NCI-H510A (cell line): Measurements from ENCODE around the gene RPL39L.
A peak's percentile ranks its signal among the peaks of the same experiment; 100 is the strongest.
"Not testable (repeated sequence)": the region's sequence is repeated elsewhere in the genome, so short reads cannot be mapped to it uniquely, and the experiment has no call there.

Source experiments
- DNase-seq: peaks from one replicate; lab custom pipeline; 2025; lab: John Stamatoyannopoulos, UW

RPL39L gene

DNA sequence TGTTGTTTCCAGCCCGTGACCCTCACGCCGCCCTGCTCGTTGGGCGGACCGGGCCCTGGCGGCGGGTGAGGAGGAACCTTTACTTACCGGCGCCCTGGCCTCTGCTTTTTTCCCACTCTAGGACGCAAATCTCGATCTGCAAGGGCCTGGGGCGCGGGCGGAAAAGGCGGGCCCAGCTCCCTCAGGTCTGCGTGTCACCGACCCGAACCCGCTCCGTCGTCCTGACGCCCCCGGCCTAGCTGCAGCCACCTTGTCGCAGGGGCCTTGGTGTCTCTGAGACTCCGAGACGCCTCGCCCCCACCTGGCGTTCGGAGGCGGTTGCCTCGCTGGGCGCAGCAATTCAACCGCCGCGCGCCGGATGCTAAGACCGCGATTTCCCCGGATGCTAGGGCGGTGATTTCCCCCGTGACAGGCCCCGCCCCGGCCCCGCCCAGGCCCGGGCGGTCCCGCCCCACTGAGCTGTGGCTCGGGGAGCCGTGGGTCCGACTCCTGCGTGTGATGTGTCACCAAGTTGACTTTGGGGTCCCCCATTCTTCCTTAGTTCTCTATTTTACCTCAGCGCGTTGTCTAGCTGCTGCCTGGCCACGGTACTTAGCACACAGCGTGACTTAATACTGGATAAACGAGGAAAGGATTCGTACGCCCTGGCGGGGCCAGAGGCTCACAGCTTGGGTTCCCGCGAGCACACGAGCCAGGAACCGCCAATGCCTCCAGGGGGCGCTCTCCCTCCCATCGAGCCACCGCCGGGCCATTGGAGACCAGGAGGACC, at the start of gene RPL39L:
Gene RPL39L (minus strand): TSS at position 371 of the 769 bp plus-strand sequence. CDS start 18,196 bp downstream, outside the sequence.
- DNase-seq: peak; percentile 77

DNA sequence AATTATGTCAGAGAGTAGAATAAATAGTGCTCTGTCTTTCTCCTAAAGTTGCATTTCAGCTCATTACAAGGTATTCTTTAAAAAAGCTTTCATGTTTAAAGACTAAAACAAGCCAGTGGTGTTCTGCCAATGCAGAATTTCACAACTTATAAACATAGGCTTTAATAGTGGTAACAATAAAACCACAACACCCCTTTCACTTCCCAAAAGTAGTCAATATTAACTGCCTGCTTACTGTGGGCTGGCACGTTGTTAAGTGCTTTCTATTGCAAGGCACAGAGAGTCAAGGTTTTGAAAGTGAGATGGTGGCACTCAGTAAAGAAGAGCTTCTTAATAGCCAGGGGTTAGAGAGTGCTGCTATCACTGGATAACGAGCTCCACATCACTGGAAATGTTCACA, 49.6 kb upstream of the RPL39L start:
- DNase-seq: no peak

DNA sequence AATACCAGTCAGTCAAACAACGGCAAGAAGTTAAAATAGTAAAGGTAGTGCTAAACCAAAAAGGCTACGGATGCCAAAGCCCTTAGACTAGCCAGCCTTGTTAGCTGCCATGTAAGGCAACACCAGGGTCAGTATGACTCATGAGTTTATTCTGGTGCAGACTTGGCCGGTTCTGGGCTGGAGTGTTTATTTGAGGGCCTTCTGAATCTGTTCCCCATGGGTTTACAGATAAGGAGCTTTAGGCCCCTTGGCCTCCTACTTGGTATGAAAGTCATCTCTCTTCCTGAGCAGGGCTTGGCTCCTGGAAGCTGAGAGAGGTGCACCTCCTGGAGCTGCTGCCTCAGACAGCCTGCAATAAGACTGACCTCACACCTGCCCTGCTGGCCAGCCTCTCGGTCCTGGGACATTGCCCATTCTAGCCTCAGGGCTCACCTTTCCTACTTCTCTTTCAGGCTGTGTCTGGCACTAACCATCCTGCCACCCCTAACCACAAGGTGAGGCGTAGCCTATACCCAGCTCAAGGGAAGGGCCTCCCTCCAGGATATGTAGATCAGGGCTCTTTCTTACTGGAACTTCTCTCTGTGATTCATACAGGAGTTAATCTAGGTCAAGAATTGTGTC, 47.6 kb upstream of the RPL39L start:
- no peak for DNase-seq

DNA sequence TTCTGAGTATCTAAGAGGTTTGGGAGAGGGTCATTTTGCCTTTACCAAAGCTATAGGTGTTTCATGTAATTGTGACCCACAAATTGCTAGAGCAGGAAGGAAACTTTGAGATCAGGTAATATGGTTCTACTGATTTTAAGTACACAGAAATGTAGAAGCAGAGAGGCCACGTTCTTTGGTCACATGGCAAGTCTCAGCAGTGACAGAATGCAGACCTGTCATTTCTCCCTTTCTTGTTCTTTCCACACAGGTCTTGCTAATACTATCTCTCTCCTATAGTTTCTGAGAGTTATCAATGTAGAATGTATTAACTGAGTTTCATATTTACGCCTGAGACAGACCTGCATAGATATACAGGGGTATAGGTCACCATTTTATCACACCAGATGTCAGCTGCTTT, 47.1 kb upstream of the RPL39L start:
- no peak for DNase-seq

DNA sequence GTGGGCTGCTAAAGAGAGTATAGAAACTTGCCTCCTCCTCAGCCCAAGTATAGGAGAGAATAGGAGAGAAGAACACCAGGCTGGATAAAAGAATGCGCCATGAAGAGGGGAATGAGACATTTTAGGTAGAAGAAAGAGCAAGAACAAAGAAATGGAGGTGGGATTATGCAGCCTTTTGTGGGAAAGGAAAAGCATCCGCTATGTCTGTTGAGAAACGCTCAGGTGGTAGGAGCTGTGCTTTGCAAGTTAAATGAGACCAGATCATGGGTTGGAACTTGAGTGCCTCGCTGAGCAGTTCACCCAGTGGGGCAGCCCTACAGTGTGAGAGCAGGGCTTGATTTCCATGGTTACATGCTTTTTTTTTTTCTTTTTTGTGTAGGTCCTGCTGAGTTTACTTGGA, 46.5 kb upstream of the RPL39L start:
- DNase-seq: no peak

DNA sequence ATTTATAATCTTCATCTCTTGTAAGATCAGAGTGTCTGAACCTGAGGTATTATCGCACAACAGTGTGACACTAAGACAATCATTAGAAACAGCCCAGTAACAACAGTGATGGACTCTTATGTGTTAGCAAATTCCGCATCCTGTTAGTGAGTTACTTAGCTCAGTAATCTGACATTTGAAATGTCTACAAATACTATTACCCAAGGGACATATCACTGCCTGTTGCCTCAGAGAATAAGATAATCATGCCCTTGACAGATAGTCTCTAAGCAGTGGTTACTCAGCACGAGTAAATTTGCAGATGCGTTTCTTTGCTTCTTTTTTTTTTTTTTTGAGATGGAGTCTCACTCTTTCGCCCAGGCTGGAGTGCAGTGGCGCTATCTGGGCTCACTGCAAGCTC, 44.6 kb upstream of the RPL39L start:
- no peak for DNase-seq

DNA sequence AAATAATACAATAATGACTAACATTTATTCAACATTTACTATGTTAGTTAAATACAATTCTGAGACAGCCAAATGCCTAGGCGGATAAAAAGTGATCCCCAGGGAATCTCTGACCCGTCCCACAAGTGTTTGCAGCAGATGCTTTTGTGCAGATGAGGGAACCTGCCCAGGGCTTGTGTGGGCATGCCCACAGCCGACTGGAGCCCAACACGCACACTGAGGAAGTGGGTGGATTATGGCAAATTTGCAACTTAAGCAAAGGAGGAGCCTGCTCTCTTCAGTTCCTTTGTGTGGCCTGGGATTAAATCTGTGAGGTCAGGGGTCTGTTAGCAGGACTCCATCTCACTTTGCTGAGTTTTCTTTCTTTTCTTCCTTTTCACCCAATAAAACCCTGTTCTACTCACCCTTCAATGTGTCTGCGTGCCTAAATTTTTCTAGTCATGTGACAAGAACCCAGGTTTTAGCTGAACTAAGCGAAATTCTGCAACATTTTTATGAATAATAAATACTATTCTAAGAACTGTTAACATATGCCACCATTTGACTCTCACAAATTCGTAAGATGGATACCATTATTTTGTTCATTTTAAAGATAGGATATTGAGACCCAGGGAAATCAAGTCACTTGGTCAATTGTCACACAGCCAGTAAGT, 44.0 kb upstream of the RPL39L start:
- no peak for DNase-seq

DNA sequence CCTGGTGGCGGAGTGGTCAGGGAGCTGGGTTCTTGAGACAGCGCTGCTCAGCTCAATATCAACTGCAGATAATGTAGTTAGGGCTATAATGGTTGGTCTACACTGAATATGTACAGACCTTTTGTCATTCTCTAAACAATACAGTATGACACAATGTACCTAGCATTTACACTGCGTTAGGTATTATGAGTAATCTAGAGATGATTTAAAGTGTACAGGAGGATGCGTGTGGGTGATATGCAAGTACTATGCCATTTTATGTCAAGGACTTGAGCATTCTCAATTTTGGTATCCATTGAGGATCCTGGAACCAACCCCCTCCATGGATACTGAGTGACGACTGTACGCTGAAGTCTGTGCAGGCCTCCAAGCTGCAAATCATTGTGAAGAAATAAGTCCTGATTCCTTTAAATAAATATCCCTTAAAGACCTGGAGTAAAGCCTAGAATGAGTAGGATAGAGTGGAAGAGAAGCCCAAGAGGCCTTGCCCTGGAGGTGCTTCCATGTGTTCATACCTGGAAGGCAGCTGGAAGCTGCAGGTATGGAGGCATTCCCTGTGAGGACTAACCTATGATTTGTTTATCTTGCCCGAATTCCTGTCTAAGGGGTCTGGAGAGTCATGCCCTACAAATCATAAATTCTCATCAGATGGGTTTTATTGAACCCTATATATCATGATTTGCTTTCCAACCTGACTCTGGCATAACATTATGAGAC, 42.3 kb upstream of the RPL39L start:
- DNase-seq: no peak

DNA sequence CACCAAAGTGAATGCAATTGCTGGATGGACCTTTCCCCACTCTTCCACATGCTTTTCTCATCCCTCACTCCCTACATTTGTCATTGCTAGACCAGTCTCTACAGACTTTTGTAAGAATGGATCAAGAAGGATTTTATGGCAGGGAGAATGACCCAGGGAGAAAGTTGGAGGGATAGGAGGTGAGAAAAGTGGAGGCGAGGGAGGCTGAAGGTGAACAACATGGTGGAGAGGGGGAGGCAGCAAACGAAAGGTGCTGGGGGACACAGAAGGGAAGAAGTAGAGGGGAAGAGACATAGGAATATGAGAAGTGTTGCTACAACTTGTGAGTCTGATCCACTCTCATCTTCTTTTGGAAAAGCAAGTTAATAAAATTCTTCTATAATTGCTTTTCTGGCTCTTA, 33.6 kb upstream of the RPL39L start:
- no peak for DNase-seq

DNA sequence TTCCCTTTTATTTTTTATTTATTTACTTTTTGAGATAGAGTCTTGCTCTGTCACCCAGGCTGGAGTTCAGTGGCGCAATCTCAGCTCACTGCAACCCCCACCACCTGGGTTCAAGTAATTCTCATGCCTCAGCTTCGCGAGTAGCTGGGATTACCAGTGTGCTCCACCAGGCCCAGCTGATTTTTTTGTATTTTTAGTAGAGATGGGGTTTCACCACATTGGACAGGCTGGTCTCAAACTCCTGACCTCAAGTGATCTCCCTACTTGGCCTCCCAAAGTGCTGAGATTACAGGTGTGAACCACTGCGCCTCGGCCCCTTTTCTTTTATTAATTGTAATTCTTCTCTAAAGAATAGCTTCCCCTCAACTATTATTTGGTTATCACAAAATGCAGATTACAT, 31.6 kb upstream of the RPL39L start:
- not testable (repeated sequence) for DNase-seq

DNA sequence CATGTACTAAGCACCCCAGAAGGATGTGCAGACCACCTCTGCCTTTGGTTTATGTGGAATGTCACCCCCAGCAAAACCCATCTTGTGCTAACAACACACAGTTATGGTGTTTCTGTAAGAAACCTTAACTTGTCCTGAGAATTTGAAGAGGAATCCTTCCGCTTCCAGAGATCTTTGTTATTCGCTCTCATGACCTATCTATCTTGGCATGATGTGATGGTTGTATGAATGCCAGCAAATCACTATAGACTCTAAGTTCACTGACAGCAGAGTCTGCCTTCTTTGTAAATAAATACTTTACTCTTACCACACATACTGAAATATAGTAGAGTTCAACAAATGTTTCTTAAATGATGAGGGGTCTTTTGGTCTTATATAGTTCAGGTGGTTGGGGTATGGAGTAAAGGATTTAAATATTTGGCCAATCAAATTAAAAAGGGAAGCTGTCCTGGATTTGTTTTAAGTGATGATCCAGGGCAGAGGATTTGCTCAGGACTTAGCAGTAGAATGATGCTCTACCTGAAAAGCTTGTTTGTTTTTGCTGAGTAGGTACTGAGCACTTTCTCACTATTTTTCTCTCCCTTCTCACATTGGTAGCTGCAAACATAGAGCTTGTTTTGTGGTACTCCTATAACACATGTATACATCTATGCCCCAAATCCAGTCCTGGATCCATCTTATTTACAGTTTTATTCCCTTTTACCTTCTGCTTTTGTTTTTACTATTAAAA, 30.1 kb upstream of the RPL39L start:
- no peak for DNase-seq

DNA sequence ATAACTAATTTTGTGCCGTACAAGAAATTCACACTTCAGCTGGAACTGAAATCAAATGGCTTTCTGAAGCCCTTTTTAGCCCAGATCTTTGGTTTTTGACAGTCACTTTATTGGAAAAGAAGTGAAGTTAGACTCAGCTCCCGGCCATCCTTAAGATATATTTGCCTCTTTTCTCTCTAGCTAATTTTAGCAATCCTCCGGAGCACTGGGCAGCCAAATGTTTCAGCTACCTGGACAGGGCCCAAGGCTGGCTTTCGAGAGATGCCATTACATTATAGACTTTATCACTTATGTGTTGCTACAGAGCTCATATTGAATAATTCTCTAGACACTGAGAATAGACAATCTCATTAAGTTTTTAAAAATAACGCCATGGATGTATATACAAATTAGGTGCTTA, 28.5 kb upstream of the RPL39L start:
- no peak for DNase-seq

DNA sequence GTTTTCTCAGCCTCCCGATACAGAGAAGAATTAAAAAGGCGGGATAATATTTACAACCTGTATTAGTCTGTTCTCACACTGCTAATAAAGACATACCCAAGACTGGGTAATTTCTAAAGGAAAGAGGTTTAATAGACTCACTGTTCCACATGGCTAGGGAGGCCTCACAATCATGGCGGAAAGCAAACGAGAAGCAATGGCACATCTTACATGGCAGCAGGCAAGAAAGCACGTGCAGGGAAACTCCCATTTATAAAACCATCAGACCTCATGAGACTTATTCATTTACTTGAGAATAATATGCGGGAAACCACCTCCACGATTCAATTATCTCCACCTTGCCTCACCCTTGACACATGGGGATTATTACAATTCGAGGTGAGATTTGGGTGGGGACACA, 27.5 kb upstream of the RPL39L start:
- no peak for DNase-seq

DNA sequence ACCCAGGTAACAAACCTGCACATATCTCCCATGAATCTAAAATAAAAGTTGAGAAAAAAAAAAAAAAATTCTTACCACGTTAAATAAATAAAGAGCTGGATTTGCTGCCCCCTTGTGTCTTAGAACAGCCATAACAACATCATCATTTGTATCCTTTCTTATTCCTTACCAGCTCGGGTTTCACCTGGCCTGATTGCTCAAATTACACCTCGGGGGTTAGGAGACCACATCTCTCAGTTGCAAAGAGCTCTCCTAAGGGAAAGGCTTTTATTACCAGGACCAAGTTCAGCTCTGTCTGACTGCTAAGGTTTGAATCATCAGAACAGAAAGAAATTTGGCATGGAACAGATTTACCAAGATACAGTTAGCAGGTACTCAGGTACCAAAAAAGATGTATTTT, 25.8 kb upstream of the RPL39L start:
- peak; percentile 29 for DNase-seq

DNA sequence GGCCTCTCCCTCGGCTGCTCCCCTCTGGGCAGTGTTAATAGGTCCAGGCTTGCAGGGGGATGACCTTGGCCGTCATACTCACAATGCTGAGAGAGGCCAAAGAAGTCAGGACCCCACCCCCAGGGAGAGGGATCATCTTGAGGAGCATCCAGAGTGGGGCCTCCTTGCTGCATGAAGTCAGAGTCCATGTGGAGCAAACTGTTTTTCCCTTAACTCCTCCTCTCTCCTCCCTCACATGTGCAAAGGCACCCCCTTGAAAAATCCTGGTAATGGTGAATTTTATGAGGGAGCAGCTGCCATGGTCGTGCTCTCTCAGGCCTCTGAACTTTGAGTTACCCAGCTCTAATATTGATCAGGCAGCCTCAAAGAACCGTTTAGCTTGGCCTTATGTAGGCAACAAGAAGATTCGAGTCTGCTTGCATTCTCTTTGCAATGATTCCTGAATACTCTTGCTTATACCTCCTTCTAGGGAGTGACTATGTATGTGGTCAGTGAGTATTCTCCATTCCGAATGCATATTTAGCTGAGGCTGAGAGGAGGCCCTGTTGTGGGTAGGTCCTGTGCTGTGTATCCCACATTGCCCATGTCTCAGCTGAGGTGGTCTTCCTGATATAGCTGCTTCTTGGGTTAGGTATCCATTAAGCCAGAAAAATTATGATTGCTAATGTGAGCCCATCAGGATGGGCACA, 23.1 kb upstream of the RPL39L start:
- DNase-seq: no peak

DNA sequence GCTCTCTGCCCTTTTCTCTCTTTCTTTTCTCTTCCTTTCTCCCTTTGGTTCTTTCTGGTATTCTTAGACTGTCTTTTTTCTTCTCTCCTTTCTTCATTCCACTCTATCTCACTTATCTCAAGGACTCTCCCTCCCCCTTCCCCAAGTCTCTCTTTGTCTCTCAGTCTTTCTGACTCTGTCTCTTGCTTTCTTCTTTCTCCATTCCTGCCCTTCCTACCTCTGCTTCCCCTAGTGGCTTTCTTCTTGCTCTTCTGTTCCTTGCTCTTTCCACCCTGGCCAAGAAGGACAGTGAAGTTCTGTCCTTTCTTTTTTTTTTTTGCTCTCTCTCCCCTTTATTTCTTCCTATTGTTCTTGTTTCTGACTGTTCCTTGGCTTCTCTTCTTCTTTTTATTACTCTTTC, 22.3 kb upstream of the RPL39L start:
- no peak for DNase-seq

DNA sequence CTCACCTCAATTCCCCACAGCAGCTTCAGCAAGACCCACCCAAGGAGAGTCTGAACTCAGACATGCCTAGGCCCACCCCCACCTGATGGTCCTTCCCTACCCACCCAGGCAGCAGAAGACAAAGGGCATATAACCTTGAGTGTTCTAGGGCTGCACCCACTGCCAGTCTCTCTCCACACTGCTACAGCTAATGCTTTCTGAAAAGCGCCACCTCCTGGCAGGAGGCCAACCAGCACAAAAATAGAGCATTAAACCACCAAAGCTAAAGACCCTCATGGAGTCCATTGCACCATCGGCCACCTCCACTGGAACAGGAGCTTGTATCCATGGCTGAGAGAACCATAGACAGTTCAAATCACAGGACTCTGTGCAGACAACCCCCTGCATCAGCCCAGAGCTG, 11.3 kb upstream of the RPL39L start:
- no peak for DNase-seq

DNA sequence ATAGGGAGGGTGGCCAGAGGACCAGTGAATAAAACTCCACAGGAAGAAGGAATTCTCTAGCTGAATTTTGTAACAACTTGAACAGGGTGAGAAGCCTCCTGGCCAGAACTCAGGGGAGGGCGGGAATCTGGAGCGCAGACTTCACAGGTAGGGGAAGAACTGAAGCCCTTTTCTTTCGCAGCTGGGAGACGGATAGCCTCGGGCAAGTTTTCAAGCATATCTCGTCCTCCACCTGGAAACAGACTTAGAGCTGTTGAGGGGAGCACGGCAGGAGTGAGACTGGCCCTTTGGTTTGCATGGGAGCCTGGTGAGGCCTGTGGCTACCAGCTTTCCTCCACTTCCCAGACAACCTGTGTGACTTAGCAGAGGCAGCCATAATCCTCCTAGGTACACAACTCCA, 10.9 kb upstream of the RPL39L start:
- no peak for DNase-seq

DNA sequence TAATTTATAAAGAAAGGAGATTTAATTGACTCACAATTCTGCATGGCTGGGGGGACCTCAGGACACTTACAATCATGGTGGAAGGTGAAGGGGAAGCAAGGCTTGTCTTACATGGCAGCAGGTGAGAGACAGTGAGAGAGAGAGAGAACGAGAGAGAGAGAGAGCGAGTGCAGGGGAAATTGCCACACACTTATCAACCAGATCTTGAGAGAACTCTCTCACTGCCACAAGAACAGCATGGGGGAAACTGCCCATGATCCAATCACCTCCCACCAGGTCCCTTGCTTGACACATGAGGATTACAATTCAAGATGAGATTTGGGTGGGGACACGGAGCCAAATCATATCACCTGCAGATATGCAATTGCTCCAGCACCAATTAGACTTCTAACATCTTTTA, 7.1 kb upstream of the RPL39L start:
- no peak for DNase-seq

DNA sequence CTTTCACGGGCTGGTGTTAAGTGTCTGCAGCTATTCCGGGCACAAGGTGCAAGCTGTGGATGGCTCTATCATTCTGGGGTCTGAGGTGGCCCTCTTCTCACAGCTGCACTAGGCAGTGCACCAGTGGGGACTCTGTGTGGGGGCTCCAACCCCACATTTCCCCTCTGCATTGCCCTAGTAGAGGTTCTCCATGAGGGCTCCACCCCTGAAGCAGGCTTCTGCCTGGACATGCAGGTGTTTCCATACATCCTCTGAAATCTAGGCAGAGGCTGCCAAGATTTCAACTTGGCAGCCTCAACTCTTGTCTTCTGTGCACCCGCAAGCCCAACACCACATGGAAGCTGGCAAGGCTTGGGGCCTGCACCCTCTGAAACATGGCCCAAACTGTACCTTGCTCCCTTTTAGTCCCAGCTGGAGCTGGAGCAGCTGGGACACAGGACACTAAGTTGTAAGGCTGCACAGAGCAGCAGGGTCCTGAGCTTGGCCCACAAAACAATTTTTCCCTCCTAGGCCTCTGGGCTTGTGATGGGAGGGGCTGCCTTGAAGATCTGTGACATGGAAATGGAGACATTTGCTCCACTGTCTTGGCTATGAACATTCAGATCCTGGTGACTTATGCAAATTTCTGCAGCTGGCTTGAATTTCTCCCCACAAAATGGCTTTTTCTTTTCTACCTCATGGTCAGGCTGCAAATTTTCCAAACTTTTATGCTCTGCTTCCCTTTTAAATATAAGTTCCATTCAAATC, 6.0 kb upstream of the RPL39L start:
- DNase-seq: no peak

DNA sequence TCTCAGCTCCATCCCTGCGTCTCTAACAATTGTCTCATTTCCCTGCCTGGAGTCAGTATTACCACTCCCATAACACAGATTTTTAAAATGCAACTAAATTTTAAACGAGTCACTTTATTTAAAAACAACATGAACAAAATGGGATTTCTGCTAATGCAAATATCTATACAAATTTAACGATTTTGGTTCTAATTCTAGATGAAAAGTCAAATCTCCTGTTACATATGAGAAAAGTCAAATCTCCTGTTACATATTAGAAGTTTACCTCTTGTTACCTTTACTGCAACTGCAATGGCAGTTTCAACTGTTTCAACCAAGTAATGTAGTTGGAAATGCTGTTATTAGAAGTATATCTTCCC, 578 bp upstream of the RPL39L start:
- no peak for DNase-seq
